Fibroblast of skin of right biceps (primary cell): ENCODE measurements around the gene GALNTL6.
"Not testable (repeated sequence)": the region's sequence is repeated elsewhere in the genome, so short reads cannot be mapped to it uniquely, and the experiment has no call there.

ENCODE experiments used
- DNase-seq: peaks from one replicate; pipeline ENCODE4 v3.0.0-alpha.2; 2013

The GALNTL6 gene

GRCh38 chr4:172830295-172830764, 1017.1 kb downstream of the GALNTL6 start:
- DNase-seq, result peak; percentile 20

- DNase-seq, result no peak
These were observed 1023.5 kb downstream of the GALNTL6 start for GRCh38 chr4:172836661-172837060.

DNA sequence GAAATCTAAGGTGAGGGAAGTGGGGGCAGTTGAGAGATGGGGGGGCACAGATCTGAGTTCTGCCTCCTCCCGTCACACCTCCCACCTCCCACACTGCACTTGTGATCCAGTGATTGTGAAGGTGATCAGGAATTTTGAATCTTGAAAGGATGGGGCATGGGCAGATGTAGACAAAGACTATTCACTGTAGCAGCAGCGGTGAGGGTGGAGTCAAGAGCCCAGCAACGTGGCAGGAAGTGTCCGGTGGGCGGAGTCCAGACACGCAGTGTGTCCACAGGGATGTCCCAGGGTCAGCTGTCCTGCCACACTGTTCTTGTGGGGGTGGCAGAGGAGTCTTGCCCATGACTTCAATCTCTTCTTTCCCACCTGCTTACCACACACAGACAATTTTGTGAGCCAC, 1024.9 kb downstream of the GALNTL6 start:
- no peak for DNase-seq

GRCh38 chr4:172838943-172839342, 1025.7 kb downstream of the GALNTL6 start:
- no peak for DNase-seq

DNA sequence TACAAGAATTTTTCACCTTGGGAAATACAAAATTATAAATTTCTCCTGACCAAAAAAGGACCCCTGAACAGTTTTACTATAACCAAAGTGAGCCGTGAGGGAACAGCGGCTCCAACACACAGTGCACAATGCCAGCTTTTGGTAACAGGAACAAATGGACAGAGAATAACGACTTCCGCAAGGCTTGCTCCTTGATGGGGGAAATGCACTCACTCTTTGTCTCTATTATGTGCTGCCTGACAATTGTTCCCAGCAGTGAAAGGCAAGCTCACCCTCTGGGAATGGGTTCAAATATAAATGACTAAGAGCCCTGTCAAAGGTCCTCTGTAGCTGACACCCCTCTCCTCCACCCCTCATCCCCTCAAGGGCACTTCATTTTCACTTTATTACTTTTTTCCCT, 1029.6 kb downstream of the GALNTL6 start:
- DNase-seq, result no peak

DNA sequence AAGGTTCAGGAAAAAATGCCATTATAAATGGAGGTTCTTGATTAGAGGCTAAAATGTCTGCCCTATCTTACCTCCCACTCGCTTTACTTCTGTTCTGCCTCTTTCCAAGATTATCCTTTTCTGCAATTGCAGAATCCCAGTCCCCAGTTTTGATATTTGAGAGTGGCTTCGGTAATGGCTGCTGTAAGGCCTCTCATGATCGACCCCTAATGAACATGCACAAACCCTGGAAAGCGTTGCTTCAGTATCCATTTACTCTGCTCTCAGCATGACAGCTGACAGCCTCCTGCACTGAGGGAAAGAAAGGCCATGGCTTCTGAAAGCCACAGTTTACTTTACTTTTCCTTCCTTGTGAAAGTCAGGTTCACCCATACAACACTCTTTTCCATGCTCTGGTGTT, 1030.0 kb downstream of the GALNTL6 start:
- no peak for DNase-seq

GRCh38 chr4:172844556-172844955, 1031.4 kb downstream of the GALNTL6 start:
- DNase-seq, result no peak

DNA sequence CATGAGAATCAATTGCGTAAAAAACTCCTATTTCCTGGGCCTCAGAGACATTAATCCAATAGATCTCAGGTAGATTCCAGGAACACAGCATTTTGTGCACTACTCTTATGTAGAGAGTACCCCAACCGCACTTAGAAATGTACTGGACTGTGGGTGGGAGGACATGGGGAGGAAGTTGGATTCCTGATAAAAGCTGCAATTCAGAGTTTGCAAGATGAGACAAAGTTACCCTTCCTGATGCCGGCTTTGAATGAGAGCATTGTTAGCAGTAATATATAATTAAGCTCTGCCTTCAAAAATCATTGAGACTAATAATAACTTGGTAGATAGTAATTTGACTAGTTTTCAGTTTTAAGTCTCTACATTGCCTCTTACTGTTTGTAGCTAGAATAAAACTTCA, 1032.1 kb downstream of the GALNTL6 start:
- no peak for DNase-seq

DNA sequence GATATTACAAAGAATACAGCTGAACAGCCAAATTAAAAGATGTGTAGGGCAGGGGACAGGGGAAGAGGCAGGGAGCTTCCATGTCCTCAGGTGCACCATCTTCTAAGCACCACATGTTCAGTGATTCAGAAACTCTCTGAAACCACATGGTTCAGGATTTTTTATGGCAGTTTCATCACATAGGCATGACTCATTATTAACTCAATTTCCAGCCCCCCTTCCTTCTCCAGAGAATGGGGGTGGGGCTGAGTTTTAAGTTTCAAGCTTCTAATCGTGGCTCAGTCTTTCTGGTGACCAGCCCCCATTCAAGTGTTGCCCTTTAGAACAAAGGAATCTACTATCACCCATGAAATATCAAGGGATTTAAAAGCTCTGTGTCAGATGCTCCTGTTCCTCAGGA, 1037.6 kb downstream of the GALNTL6 start:
- peak; percentile 94 for DNase-seq

- peak; percentile 29 for DNase-seq
These were observed 1038.3 kb downstream of the GALNTL6 start for GRCh38 chr4:172851534-172851933.

DNA sequence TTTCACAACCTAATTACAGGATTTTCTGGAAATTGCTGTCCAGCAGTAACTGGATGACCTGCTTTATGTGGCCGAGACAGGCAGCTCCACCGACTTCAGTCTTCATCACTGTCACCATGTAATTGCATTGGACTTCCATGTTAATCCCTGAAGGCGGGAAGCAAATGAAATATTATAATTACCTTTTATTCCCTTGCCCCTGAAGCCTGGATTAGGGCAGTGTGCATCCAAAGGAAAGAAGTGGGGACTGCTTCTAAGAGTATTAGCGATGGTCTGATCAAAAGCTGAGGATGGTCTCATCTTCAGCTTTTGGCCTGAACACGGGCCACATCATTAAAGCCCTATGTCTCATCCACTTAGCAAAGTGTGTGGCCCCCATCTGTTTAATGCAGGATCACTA, 1043.8 kb downstream of the GALNTL6 start:
- DNase-seq, result no peak

DNA sequence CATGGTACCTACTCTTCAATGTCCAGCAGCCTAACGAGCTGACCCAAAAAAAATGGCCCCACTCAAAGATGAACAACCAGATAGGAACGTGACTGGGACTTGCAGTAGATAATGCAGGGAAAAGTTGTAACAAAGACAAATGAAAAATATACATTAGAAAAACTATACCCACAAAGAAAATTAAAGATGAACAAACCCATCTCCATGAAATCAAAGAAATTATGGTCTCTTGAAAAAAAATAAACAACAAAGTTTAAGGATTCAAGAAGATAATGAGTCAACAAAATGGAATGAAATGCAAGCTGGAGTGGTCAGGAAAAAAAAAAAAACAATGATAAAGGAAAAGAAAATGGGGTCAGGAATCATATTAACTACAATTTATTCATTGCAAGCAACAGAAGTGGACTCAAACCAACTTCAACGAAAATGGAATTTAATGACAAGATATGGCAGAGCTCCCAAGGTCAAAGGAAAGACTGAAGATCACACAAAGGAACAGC, 1045.6 kb downstream of the GALNTL6 start:
- DNase-seq, result no peak

DNA sequence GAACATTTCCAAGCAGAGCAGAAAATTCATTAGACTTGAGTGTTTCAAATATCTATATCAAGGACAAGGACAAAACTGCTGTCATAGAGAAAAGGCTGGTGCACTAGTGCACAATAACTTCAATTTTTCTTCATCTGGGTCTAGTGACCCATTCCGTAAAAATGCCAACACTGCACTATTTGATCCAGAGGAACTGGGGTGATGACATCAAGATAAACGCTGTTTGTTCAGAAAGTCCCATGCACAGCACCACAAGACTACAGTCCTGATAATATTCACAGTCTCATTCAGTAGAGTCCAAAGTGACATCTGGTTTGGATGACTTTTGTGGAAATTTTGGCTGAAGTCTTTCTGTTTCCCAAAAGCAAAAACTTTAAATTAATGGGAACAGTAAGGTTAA, 1051.9 kb downstream of the GALNTL6 start:
- no peak for DNase-seq

DNA sequence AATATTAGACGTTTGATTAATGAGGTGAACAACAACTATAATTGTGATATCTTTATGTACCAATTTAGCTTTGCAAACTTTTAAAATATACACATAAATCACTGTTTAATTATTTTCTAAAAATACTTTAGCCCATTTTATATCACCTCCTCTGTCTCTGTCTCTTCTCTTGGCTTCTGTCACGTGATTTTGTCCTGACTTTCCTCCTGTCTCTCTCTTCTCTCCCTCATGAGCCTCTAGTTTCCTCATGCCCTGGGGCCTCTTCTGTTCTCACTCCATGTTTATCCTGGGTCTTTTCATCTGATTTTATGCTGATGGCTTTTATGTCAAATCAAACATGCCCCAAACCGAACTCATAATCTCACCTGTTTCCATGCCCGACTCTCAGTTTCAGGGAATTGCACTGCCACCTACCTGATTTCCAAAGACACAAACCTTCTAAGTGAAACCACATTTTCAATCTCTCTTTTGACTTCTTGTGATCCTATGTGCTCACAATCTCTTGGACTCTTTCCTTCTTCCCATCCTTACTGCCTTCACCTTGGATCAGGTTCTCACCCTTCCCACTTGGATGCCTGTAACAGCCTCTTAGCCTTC, 1052.4 kb downstream of the GALNTL6 start:
- no peak for DNase-seq

- DNase-seq, result no peak
These were observed 1053.2 kb downstream of the GALNTL6 start for GRCh38 chr4:172866421-172866820.

- DNase-seq, result no peak
These were observed 1054.6 kb downstream of the GALNTL6 start for GRCh38 chr4:172867835-172868234.

DNA sequence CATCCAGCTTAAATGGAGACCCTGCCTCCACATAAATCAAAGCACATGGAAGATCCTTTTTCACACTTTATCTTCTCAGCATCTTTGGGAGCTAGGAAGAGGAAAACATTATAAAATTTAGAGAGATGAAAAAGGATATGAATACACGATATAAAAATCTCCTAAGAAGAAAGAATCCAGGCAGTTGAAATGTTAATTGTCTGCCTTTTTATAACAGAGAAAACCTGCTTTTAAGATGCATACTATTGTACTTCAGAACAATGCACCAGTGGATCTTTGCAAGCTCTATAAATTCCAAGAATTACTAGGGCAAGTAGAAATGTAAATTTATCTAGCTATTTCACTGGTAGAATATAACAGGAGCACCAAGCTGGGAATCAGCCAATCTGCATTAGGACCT, 1055.1 kb downstream of the GALNTL6 start:
- no peak for DNase-seq

- DNase-seq, result no peak
These were observed 1056.5 kb downstream of the GALNTL6 start for GRCh38 chr4:172869621-172870268.

DNA sequence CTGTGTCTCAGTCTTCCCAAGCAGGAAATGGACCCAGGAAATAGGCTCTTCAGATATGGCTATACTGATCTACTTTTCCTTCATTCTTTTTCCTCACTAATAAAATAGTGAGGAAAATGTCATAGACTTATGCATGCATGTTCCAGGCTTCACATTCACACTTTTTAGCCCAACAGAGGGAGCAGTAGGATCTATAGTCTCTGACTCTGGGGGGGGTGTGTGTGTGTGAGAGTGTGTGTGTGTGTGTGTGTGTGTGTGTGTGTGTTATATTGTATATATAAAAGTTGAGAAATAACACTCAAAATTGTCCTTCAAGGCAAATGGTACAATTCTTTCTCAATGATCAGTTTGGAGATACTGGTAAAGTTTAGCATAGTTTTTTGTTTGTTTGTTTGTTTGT, 1058.2 kb downstream of the GALNTL6 start:
- no peak for DNase-seq

- no peak for DNase-seq
These were observed 1061.7 kb downstream of the GALNTL6 start for GRCh38 chr4:172874944-172875343.

- no peak for DNase-seq
These were observed 1063.2 kb downstream of the GALNTL6 start for GRCh38 chr4:172876394-172876793.

GRCh38 chr4:172881645-172882044, 1068.4 kb downstream of the GALNTL6 start:
- DNase-seq, result no peak

DNA sequence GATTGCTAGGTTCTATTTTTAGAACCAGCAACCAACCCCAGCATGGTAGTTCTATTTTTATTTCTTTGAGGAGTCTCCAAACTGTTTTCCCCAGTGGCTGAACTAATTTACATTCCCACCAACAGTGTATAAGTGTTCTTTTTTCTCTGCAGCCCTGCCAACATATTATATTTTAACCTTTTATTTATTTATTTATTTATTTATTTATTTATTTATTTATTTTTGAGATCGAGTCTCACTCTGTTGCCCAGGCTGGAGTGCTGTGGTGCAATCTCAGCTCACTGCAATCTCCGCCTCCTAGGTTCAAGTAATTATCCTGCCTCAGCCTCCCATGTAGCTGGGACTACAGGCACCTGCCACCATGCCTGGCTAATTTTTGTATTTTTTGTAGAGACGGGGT, 1074.2 kb downstream of the GALNTL6 start:
- not testable (repeated sequence) for DNase-seq

- no peak for DNase-seq
These were observed 1074.8 kb downstream of the GALNTL6 start for GRCh38 chr4:172887959-172888358.

DNA sequence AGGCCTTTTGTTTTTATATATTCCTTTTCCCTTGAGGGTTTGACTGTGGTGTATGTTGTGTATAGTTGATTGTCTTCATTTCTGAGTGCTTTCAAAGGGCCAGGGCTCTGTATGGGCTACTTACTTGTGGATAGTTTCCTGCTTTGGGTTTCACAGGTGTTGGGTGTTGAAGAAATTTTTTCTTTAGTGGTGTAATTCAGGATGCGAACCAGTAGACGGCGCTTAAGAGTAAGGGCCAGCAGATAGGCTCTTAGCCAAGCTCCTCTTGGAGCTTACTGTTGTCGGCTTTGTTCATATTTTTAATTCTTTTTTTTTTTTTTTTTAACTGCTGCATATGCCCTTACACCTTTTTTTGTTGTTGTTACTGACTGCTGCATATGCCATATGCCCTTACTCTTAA, 1079.1 kb downstream of the GALNTL6 start:
- DNase-seq, result no peak
